Lower leg skin (tissue), 3 donors: ENCODE results near the gene UBE2V1.

ENCODE experiments used
- POLR2A ChIP-seq, 2 donors: fragments of 450-650 bp; IDR thresholded peaks; one replicate each; pipeline ENCODE4 v1.6.1; 2016 to 2017; ENCODE audit warnings: antibody characterized with exemption in 2 of 2, mild to moderate bottlenecking in 1 of 2, moderate library complexity in 1 of 2
- TF ChIP-seq, protein P1 (sequence below), 3 donors: fragments of 450-650 bp; IDR thresholded peaks; one replicate each; pipeline ENCODE4 v1.5.1; 2016; ENCODE audit warnings: antibody characterized with exemption in 3 of 3, mild to moderate bottlenecking in 3 of 3, moderate library complexity in 2 of 3

- no peak for TF ChIP-seq POLR2A (IDR thresholded peaks at IDR 0.05)
- TF ChIP-seq, protein P1, sequence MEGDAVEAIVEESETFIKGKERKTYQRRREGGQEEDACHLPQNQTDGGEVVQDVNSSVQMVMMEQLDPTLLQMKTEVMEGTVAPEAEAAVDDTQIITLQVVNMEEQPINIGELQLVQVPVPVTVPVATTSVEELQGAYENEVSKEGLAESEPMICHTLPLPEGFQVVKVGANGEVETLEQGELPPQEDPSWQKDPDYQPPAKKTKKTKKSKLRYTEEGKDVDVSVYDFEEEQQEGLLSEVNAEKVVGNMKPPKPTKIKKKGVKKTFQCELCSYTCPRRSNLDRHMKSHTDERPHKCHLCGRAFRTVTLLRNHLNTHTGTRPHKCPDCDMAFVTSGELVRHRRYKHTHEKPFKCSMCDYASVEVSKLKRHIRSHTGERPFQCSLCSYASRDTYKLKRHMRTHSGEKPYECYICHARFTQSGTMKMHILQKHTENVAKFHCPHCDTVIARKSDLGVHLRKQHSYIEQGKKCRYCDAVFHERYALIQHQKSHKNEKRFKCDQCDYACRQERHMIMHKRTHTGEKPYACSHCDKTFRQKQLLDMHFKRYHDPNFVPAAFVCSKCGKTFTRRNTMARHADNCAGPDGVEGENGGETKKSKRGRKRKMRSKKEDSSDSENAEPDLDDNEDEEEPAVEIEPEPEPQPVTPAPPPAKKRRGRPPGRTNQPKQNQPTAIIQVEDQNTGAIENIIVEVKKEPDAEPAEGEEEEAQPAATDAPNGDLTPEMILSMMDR (IDR thresholded peaks at IDR 0.05), result no peak
Measured at GRCh38 chr20:50044353-50044960, 68.5 kb downstream of the UBE2V1 start.
